ENCODE measurements around the gene ACBD6. TPM values are rescaled to one million over a fixed set of nuclear protein-coding genes. Genes with fewer than 3 reads are reported as not detected.
"Not testable (repeated sequence)": the region's sequence is repeated elsewhere in the genome, so short reads cannot be mapped to it uniquely, and the experiment has no call there.

The ACBD6 gene
- total RNA-seq, 4 donors from 2014 or later, result 26.6 to 51.3 (median 34.4) TPM

GRCh38 chr1:180412583-180412982 is 89.8 kb downstream of the ACBD6 start:
- peaks cover 0 to 35% (median 0%) of the 10 kb centered on the region in 3 donors for H3K36me3 ChIP-seq
- intact Hi-C loops (cut with DNase I), result loop anchor here (10.0 kb wide), 1 partner anchor 158 kb away; no protein-coding TSS in a partner anchor
- H3K4me1 ChIP-seq, result no peaks in the 10 kb centered on the region
- TF ChIP-seq CTCF (IDR thresholded peaks at IDR 0.05) (no peak), POLR2A (IDR thresholded peaks at IDR 0.05) (no peak)
- no peaks in the 10 kb centered on the region for H3K27me3 ChIP-seq
- no peaks in the 10 kb centered on the region for H3K9me3 ChIP-seq
- WGBS, 2 donors, result 96 to 100% methylated on average over 4 of the region's 4 CpGs
- no peak overlapping the region for H3K27ac ChIP-seq
- H3K4me3 ChIP-seq, result no peak overlapping the region
- DNase-seq, result no peak

- DNase-seq; intact Hi-C loops (cut with DNase I); H3K27ac ChIP-seq; H3K4me3 ChIP-seq; H3K4me1 ChIP-seq; H3K27me3 ChIP-seq; H3K9me3 ChIP-seq: not testable (repeated sequence)
- peaks cover 0 to 35% (median 0%) of the 10 kb centered on the region in 3 donors for H3K36me3 ChIP-seq
- WGBS, 2 donors, result 88 to 100% methylated on average over 1 of the region's 1 CpG
These were observed 94.2 kb downstream of the ACBD6 start for GRCh38 chr1:180408128-180408527.

- H3K27ac ChIP-seq, result no peak overlapping the region
- TF ChIP-seq POLR2A (IDR thresholded peaks at IDR 0.05), result no peak
- H3K27me3 ChIP-seq, result no peaks in the 10 kb centered on the region
- DNase-seq, result no peak
- WGBS, 2 donors, result 76 to 79% methylated on average over 2 of the region's 2 CpGs
- intact Hi-C loops (cut with DNase I), result no loop called here
- no peak overlapping the region for H3K4me3 ChIP-seq
- peaks cover 0 to 28% (median 0%) of the 10 kb centered on the region in 3 donors for H3K36me3 ChIP-seq
- H3K4me1 ChIP-seq, result no peaks in the 10 kb centered on the region
- H3K9me3 ChIP-seq, result no peaks in the 10 kb centered on the region
These were observed 95.3 kb downstream of the ACBD6 start for GRCh38 chr1:180407051-180407450.

GRCh38 chr1:180402551-180402950 is 99.8 kb downstream of the ACBD6 start:
- intact Hi-C loops (cut with DNase I), result no loop called here
- Histone ChIP-seq H3K36me3 (peaks cover 0 to 7% (median 0%) of the 10 kb centered on the region in 3 donors), H3K27me3 (no peaks in the 10 kb centered on the region), H3K4me3 (no peak overlapping the region), H3K27ac (no peak overlapping the region), H3K4me1 (no peaks in the 10 kb centered on the region), H3K9me3 (no peaks in the 10 kb centered on the region)
- no peak for DNase-seq
- WGBS, 2 donors, result 75 to 95% methylated on average over 4 to 6 of the region's 6 CpGs
- no peak for TF ChIP-seq POLR2A (IDR thresholded peaks at IDR 0.05)
- TF ChIP-seq CTCF (IDR thresholded peaks at IDR 0.05), result no peak

GRCh38 chr1:180402001-180402400 is 100.4 kb downstream of the ACBD6 start:
- H3K27ac ChIP-seq, result no peak overlapping the region
- no peak overlapping the region for H3K4me3 ChIP-seq
- no peak for DNase-seq
- no peaks in the 10 kb centered on the region for H3K27me3 ChIP-seq
- no peaks in the 10 kb centered on the region for H3K4me1 ChIP-seq
- TF ChIP-seq POLR2A (IDR thresholded peaks at IDR 0.05) (no peak), CTCF (IDR thresholded peaks at IDR 0.05) (no peak)
- peaks cover 0 to 12% (median 0%) of the 10 kb centered on the region in 3 donors for H3K36me3 ChIP-seq
- no peaks in the 10 kb centered on the region for H3K9me3 ChIP-seq
- intact Hi-C loops (cut with DNase I), result no loop called here
- 93 to 100% methylated on average over 1 of the region's 1 CpG for WGBS, 2 donors

- no peak for TF ChIP-seq POLR2A (IDR thresholded peaks at IDR 0.05)
- TF ChIP-seq CTCF (IDR thresholded peaks at IDR 0.05), result no peak
- H3K4me3 ChIP-seq, result no peak overlapping the region
- H3K4me1 ChIP-seq, result no peaks in the 10 kb centered on the region
- peaks cover 0 to 6% (median 0%) of the 10 kb centered on the region in 3 donors for H3K9me3 ChIP-seq
- no peaks in the 10 kb centered on the region for H3K27me3 ChIP-seq
- 63 to 90% methylated on average over 4 of the region's 4 CpGs for WGBS, 2 donors
- no peak overlapping the region for H3K27ac ChIP-seq
- peaks cover 0 to 33% (median 0%) of the 10 kb centered on the region in 3 donors for H3K36me3 ChIP-seq
- intact Hi-C loops (cut with DNase I), result no loop called here
- no peak for DNase-seq
These were observed 105.2 kb downstream of the ACBD6 start for GRCh38 chr1:180397175-180397574.
